ENCODE results near the gene HSPA12A.

Gene HSPA12A

DNA sequence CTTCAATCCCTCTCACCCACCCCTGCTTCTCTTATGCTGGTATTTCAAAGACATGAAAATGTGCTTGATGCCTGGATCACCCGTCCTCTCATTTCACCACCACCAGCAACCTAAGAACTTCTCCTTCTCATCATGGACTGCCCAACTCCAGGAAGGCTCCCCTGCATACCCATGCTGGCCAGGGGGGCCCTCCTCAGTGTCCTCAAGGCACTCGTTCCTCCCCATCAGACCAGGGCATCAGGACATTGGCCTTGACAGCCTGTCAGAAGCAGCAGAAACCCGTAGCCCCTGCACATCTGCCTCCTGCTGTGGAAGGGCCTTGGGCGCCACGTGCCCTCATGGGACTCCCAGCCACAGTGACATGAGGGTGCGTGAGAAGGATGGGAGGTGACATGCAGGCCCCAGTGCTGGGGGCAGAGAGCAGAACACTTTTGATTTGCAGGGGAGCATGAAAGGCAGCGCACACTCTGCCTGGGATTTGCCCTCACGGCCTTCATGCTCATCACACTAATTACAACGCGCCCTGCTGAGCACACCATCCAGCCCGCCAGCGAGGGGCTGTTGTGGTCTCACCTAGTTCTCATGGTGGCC is 1.9 kb upstream of the HSPA12A start:
- no peak for DNase-seq (ENCODE audit: low read depth in 2 of 2, low spot score in 1 of 2)

- no peak for DNase-seq (ENCODE audit: low read depth in 2 of 2, low spot score in 1 of 2)
Observed at GRCh38 chr10:116743266-116744064, 1.1 kb upstream of the HSPA12A start.

DNA sequence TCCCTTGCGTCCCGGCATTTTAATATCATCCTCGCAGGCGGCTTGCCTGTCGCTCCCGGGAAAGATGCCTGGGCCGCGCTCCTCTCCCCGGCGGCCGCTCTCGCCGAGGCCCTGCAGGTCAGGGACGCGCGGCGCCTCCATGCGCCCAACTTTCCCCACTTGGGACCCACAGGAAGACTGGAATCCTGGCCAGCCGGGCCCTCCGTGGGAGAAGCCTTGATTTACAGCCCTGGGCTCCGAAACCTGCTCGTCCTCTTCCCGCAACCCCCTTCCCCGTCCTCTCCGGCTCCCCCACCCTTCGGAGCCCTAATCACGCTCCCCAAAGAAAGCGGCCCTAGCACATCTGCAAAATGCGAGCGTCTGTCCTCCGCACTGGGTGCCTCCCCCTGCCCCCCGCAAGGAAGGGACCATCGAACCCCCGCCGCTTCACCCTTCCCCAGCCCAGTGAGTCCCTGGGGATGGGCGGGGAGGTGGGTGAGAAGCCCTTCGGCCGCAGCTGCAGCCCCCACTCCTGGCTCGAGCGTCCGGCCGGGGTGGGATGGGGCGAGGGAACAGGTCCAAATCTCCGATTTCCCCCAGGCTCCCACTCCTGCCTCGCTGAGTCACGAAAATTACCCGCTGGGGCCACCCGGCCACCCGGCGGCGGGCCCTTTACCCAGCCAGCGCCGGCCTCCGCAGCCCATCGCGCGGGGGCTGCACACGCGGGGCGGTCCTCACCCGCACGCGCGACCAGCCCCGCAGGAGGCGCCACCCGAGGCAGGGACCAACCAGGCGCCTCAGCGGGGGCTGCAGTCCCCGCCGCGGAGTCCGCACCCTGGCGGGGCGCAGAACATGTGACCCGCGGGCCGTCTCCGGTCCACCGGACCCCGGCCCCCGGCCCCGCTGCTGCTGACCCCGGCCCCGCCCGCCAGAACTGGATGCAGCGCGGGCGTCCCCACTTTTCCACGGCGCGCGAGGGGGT is 695 bp downstream of the HSPA12A start:
- DNase-seq (ENCODE audit: low read depth in 2 of 2, low spot score in 1 of 2) = no peak

DNA sequence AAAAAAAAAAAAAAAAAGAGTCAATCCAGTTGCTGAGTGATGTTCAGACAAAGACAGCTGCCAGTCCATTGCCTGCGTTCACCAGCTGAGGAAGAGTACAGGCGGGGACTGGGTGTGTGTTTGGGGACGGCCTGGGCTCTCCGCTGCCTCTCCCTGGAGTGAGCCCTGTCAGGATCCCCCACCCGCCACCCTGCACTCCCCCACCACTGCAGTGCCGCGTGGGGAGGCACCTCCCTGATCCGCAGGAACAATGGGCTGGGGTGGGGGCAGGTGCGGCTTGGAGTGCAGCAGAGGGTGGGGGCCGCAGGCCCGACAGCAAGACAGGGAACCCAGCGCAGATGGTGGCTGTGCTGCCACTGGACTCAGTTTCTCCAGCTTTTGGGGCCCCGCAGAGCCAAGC is 1.4 kb downstream of the HSPA12A start:
- DNase-seq (ENCODE audit: low read depth in 2 of 2, low spot score in 1 of 2) = no peak

DNA sequence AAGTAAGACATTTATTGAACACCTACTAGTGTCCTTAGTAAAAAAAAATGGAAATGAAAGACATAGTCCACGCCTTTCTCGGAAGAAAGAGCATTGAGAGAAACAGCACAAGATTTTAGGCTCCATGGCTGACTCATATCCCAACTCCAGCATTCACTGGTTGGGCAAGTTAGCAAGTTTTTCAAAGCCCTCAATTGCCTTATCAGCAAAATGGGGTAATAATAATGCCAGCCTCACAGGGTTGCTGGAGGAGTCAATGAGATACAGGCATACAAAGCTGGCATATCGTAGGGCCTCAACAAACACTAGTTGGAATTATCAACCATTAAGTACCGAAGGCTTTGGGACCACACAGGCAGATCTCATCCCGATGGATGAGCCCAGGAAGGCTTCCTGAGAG is 4.0 kb downstream of the HSPA12A start:
- DNase-seq (ENCODE audit: low read depth in 2 of 2, low spot score in 1 of 2) = no peak

DNA sequence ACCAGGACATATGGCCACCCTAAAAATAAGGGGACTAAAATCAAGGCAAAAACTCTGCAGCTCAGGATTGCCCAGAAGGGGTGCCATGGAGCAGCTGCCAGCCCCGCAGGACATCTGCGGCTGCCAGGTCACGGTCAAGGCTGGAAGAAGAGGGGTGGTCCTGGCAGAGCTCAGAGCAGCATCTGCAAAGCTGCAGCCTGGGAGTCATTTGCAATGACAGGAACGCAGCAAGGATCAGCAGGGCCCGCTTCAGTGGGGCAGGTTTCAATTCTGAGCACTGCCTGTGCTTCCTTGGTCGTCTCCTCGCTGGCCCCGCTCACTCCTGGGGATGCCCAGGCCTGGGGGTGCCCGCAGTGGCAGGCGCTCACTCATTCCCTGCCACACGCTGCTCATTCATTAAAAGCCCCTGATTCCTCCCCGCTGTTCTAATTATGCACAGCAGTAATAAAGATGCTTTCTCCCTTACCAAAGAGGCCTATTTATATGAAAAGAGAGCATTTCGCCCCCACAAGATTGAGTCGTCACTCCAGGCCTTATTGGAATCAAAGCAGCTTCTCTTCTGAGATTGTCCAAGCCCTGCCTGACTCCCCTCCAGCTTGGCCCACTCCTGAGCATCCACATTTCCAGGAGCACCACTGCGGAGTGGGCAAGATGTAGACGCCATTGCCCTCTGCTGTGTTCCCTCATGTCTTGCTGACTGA is 4.6 kb downstream of the HSPA12A start:
- DNase-seq (ENCODE audit: low read depth in 2 of 2, low spot score in 1 of 2) = no peak

DNA sequence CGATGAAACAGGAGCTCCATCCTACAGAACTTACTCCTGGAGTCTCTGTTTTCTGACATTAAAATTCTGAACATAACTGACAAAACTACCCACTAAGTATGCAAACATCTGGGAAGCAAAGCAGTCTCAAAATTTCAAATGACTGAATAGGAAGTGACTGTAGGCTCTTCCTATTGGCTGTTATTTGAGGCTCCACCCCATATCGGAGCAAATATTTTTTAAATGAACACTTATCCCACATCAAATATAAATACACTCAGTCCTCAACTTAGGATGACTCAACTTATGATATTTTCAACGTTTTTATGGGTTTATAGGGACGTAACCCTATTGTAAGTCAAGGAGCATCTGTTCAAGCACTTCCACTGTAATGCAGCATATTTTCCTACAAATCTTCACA is 8.8 kb downstream of the HSPA12A start:
- DNase-seq (ENCODE audit: low read depth in 2 of 2, low spot score in 1 of 2) = no peak

- DNase-seq (ENCODE audit: low read depth in 2 of 2, low spot score in 1 of 2) = no peak
Observed at GRCh38 chr10:116732573-116732972, 9.8 kb downstream of the HSPA12A start.

DNA sequence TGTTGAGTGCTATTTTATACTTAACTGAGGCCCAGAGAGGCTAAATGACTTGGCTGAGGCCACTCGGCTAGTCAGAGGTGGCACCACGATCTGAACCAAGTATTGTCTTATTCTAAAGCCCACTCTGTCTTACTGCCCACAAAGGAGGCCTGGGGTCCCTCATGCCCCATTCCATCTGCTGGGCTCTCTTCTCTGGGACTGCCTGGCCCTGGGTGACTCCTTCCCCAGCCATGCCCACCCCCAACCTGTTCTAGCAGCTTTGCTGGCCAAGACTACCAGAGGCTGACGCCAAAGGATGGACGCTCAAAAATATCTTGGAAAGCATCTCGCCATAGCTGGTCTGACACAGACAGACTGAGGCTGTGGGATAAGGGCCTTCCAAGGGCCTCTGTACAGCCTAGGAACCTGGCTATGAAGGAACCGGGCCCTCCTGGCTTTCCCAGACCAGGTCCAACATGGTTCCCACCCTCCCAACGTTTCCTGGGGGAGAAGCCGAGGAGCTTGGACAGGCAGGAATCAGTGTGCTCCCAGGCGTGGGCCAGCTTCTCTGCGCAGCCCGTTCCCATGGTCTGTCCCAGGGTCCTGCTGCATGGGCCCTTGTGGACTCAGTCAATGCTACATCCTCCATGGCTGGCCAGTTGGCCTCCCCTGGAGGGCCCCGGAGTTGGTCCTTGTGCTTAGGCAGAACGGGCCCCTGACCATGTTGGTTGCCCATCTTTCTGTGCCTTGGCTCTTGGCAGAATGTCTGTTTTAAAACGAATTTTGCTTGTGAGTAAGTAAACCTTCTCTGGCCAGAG is 11.7 kb downstream of the HSPA12A start:
- no peak for DNase-seq (ENCODE audit: low read depth in 2 of 2, low spot score in 1 of 2)

DNA sequence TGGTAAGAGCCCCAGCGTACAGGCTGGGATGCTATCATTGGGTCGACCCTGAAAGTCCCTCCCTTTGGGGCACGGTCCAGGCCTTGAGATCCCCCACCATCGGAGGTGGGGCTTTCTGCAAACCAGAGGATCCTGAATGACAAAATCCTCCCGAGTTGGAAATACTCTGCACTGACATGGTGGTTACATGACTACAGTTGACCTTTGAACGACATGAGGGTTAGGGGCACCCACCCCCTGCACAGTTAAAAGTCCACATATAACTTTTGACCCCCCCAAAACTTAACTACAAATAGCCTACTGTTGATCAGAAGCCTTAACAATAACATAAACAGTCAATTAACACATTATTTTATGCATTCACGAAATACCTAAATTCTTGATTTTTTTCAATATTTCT is 13.1 kb downstream of the HSPA12A start:
- no peak for DNase-seq (ENCODE audit: low read depth in 2 of 2, low spot score in 1 of 2)

GRCh38 chr10:116728526-116729096 is 13.8 kb downstream of the HSPA12A start:
- DNase-seq (ENCODE audit: low read depth in 2 of 2, low spot score in 1 of 2) = no peak

GRCh38 chr10:116723428-116724281 is 18.7 kb downstream of the HSPA12A start:
- no peak for DNase-seq (ENCODE audit: low read depth in 2 of 2, low spot score in 1 of 2)

GRCh38 chr10:116722736-116723427 is 19.5 kb downstream of the HSPA12A start:
- no peak for DNase-seq (ENCODE audit: low read depth in 2 of 2, low spot score in 1 of 2)

DNA sequence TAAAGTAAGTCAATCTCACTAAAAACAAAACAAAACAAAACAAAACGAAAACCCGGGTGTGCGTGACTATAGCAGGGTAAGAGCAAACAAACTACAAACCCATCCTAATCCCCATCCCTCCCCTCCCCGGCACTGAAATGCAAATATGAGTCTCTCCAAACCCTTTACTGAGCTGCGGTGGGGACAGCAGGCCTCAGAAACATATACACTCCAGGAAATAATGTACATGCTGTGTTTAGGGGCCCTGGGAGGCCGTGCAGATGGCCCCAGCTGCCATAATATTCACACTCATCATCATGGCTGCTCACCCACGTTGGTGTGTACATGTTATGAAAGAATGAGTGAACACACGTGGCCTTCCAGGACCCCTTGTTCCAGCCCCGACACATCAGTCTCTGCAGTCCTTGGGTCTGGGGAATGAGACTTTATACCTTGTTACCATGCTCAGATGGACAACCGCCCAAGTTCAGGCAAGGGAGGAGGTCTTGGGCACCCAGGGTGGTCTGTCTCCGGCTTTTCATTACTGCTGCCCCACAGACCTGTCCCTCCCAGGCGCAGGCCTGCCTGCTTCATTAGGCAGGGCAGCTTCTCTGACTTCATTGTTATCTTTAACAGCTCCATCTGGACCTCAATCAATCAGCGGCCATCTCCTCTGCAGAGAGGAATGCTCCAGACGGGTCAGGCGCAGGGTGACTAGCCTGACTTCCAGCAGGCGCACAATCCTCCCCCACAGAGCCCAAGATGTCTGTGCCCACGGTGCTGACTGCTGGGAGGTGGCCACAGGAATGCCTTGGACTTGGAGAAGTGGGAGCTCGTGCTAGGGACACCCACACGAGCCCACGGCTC is 20.6 kb downstream of the HSPA12A start:
- DNase-seq (ENCODE audit: low read depth in 2 of 2, low spot score in 1 of 2) = no peak

GRCh38 chr10:116720668-116721546 is 21.5 kb downstream of the HSPA12A start:
- DNase-seq (ENCODE audit: low read depth in 2 of 2, low spot score in 1 of 2) = no peak

GRCh38 chr10:116720241-116720643 is 22.1 kb downstream of the HSPA12A start:
- no peak for DNase-seq (ENCODE audit: low read depth in 2 of 2, low spot score in 1 of 2)

DNA sequence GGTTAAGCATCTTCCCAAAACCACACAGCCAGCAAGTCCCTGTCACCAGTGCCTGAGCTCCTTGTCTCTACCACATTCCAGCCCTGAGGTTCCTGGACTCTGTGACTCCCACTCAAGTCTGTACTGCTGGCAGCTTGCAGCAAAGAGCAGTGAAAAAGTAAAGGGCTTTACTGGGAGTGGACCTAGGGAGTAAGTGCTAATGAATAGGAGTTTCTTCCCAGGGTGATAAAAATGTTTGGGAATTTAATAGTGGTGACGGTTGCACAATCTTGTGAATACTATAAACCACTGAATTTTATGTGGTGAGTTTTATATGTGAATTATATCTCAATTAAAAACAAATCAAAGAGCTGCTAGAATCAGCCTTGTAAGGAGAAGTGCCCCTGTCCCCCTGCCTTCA is 22.6 kb downstream of the HSPA12A start:
- no peak for DNase-seq (ENCODE audit: low read depth in 2 of 2, low spot score in 1 of 2)
